Activated CD4-positive, alpha-beta T cell treated with anti-CD3 and anti-CD28 coated beads, Interleukin-2, amount 50 U/mL, for 48 hours (primary cell): Measurements from ENCODE around the gene TMEM140.

Source experiments
- DNase-seq, 2 experiments: peaks; one replicate each; pipeline ENCODE4 v3.0.0-alpha.2; 2020

Gene TMEM140

GRCh38 chr7:135175931-135176330 lies 28.1 kb downstream of the TMEM140 start:
- DNase-seq, result no peak

DNA sequence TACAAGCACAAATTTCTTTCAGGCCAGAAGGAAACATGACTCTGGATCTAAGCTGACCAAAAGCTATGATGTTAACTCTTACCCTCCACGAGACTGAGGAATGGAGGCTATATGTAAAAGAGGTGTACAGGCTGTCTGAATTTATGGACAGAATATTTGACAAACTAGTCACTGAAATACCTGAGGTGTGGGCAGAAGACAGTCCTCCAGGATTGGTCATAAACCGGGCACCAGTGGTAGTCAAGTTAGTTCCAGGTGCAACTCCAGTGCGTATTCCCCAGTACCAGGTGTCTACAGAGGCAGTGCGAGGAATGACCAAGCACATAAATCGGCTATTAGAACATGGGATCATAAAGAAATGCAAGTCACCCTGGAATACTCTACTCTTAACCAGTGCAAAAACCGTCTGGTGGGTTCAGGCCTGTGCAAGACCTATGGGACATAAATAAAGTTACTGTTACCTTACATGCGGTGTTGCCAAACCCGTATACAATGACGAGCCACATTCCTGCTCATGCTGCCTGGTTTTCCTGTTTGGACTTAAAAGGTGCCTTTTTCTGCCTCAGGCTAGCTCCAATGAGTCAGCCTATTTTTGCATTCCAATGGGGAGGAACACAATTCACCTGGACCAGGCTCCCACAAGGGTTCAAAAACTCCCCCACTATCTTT lies 29.3 kb downstream of the TMEM140 start:
- DNase-seq, result no peak

GRCh38 chr7:135178364-135178763 lies 30.5 kb downstream of the TMEM140 start:
- DNase-seq, result no peak

- no peak for DNase-seq
Measured at GRCh38 chr7:135179321-135179925, 31.6 kb downstream of the TMEM140 start.

- no peak for DNase-seq
Measured at GRCh38 chr7:135180122-135180521, 32.2 kb downstream of the TMEM140 start.

GRCh38 chr7:135181261-135181928 lies 33.5 kb downstream of the TMEM140 start:
- no peak for DNase-seq

DNA sequence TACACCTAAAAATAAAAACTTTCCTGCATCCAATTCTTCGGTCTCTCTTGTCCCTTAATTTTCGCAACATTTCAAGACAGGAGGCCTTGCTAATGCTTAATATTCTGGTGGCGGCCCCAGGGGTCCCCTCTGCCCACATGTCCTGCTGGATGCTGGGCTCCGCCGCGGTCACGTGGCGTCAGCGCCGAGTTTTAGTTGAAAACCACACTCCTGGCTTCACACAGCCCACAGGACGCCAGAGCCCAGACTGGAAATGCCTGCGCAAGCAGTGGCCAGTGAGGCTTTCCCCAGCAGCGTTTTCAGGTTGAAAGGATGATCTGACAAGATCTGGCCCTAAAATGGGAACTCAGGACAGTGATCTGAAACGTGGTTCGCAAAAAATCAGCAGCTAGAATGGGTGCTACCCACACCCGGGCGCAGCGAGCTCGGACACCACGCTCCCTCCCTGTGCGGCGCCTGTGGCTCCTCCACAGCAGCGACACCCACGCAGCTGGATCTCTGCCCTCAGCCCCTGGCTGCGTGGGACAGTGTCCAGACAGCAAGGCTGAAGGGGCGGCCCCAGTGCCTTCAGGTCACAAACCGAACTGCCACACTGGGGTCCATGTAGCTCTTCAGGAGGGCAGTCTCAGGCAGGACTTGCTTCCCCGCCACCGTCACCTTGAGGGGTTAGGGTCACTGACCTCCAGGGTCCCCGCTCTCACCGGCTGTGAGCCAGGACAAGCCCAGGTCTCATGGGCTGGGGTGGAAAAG lies 34.2 kb downstream of the TMEM140 start:
- DNase-seq, result no peak

DNA sequence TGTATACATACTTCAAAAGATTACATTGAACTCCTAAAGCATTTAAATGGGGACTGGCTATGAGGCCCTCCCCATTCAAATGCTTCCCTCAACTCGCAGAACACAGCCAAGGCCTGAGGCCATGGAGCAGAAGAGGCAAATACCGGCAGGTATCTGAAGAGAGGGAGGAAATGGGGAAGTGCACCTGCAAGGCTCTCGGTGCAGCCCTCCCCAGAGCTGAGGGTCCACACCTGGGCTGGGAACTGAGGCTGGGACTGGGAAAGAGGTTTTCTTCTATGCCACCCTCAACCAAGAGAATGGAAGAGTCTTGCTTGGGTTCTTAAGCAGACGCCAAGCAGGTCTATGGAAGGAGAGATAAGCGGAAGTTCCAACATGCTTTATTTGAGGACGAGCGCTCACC lies 35.6 kb downstream of the TMEM140 start:
- no peak for DNase-seq

GRCh38 chr7:135184254-135184841 lies 36.5 kb downstream of the TMEM140 start:
- no peak for DNase-seq

- no peak for DNase-seq
Measured at GRCh38 chr7:135185471-135186260, 37.8 kb downstream of the TMEM140 start.

- DNase-seq, result no peak
Measured at GRCh38 chr7:135186261-135186540, 38.3 kb downstream of the TMEM140 start.

DNA sequence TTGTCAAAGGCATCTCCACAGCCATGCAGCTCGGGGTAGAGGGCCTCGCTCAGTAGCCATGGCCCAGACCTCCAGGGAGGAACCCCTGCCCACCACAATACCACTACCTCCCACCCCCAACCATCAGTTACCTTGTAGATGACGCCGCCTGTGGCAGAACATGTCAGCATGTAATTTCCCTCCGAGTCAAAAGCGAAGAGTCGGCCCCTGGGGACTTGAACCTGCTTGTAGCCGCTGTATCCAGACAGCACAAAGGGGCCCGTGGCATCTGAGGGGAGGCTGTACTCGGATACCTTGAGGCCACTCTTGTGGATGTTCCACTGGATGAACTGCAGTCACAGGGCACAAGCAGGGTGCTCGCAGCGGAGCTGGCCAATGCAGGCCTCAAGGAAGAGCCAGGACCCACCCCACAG lies 39.0 kb downstream of the TMEM140 start:
- peak in 1 of 2 experiments; percentile 46 for DNase-seq

GRCh38 chr7:135188298-135188984 lies 40.6 kb downstream of the TMEM140 start:
- DNase-seq, result no peak

GRCh38 chr7:135189221-135189662 lies 41.4 kb downstream of the TMEM140 start:
- DNase-seq, result no peak

DNA sequence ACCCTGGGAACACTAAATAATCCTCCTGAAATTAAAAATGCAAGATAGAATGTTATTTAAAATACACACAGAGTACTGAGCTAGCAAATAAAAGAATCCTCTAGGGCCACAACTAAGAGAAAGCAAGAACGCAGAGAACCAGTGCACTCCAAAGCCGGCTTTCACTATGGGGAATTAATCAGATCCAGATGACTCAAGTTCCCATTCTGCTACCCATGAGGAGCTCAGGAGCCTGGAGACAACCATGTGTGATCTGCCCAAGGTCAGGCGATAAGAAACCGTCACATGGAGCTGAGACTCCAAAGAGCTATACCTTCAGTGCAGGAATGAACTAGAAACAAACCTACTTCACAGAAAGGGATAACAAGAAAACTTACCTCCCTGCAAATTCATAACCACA lies 42.1 kb downstream of the TMEM140 start:
- no peak for DNase-seq

GRCh38 chr7:135190703-135191102 lies 42.8 kb downstream of the TMEM140 start:
- no peak for DNase-seq

GRCh38 chr7:135192914-135193536 lies 45.2 kb downstream of the TMEM140 start:
- no peak for DNase-seq

DNA sequence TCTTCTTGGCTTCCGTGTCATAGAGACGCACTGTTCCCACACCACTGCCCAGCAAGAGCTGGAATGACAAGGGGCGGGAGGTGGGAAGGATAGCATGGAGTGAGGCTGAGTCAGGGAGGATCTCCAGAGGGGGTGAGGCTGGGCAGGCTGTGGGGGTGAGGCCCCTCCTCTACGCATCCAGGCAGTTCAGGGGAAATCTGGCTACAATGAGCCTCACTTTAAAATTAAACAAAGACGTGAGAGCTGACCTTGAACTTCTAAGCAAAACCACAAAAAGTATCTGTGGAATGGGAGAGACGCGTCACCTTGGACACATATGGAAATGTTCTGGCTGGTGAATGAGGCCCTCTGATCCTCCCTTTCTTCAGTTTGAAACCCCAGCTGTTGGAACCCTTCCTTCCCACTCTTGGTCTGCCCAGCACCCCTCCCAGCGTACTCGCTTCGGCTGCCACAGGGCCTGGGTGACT lies 45.8 kb downstream of the TMEM140 start:
- no peak for DNase-seq

DNA sequence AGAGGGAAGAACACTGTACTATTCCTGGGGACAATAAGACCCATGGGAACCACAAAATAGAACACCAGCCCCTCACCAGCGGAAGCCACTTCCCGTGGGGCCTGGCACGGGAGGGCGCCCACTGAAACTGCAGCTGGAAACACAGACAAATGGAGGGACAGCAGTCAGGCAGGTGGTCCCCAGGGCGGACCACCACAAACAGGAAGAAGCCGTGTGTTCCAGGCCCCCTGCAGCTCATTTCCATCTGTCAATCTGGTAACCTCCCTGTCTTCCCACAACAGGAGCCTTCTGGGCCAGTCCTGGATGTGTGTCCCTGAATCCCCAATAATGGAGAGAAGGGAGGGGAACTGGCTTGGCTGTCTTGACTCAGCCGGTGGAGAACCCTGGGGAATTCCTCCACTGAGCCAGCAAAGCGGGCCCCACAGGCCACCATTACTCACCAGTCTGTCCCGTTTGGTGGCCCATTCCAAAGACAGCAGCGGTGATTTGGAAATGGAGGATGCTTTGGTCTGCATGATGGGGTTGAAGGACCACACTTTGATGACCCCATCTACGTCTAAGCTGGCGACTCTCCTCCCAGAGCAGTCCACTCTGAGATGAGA lies 46.7 kb downstream of the TMEM140 start:
- DNase-seq, result no peak

DNA sequence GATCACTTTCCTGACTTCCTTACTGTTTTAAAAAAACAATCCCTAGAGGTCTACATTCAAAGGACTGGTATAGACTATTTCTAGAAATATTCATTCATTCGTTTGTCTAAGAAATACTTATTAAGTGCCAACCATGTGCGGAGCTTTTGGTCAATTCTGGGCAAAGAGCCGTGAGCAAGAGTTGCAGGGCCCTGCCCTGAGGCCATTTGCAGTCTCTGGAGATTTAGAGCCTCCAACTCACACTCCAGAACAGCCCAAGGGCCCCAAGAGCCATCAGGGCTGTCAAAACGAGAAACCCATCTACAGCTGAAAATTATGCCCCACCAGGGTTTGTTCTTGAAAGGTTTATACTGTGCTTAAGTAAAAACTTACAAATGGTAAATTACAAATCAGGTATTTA lies 47.3 kb downstream of the TMEM140 start:
- no peak for DNase-seq
